IPS-18a (cell line): ENCODE data around the gene ERMAP.
"Not testable (repeated sequence)": the region's sequence is repeated elsewhere in the genome, so short reads cannot be mapped to it uniquely, and the experiment has no call there.

Experiments used
- H3K27ac ChIP-seq: one replicate; pipeline ENCODE4 v1.5.1; 2013; ENCODE audit warnings: low read length
- H3K27me3 ChIP-seq: one replicate; pipeline ENCODE4 v1.6.1; 2013; ENCODE audit warnings: mild to moderate bottlenecking, low read length; ENCODE audit not compliant: control insufficient read depth, insufficient read depth
- H3K36me3 ChIP-seq: one replicate; pipeline ENCODE4 v1.6.1; 2013; ENCODE audit warnings: low read depth, low read length; ENCODE audit not compliant: control insufficient read depth
- H3K4me1 ChIP-seq: one replicate; pipeline ENCODE4 v1.6.1; 2013; ENCODE audit warnings: low read depth, low read length; ENCODE audit not compliant: control insufficient read depth
- H3K4me3 ChIP-seq: one replicate; pipeline ENCODE4 v1.5.1; 2013; ENCODE audit warnings: low read length
- H3K9ac ChIP-seq: one replicate; pipeline ENCODE4 v1.6.1; 2013; ENCODE audit warnings: mild to moderate bottlenecking, low read length, moderate library complexity
- H3K9me3 ChIP-seq: one replicate; pipeline ENCODE4 v1.6.1; 2013; ENCODE audit warnings: low read depth, low read length; ENCODE audit not compliant: control insufficient read depth

Gene ERMAP

GRCh38 chr1:42846257-42847110, 29.6 kb downstream of the ERMAP start, which contains the start of gene ZNF691:
ZNF691 (plus strand) TSS chr1:42846613; CDS start chr1:42849659, 3,046 bp downstream.
- Histone ChIP-seq H3K9me3 (no peaks in the 10 kb centered on the region), H3K27me3 (no peaks in the 10 kb centered on the region), H3K4me3 (peak within 1 kb of the TSS; percentile 68), H3K27ac (no peak within 1 kb of the TSS), H3K36me3 (peaks cover 17% of the 10 kb centered on the region), H3K9ac (peak within 1 kb of the TSS; percentile 77), H3K4me1 (peaks cover 12% of the 10 kb centered on the region)

GRCh38 chr1:42847111-42847595, 30.2 kb downstream of the ERMAP start:
- H3K4me3 ChIP-seq = peak overlapping the region; percentile 68
- peaks cover 12% of the 10 kb centered on the region for H3K4me1 ChIP-seq
- H3K27ac ChIP-seq = no peak overlapping the region
- no peaks in the 10 kb centered on the region for H3K9me3 ChIP-seq
- H3K27me3 ChIP-seq = no peaks in the 10 kb centered on the region
- peaks cover 23% of the 10 kb centered on the region for H3K36me3 ChIP-seq
- H3K9ac ChIP-seq = peak overlapping the region; percentile 77

- Histone ChIP-seq H3K9ac (peak overlapping the region; percentile 77), H3K4me1 (peaks cover 12% of the 10 kb centered on the region), H3K27ac (no peak overlapping the region), H3K36me3 (peaks cover 27% of the 10 kb centered on the region), H3K9me3 (no peaks in the 10 kb centered on the region), H3K4me3 (peak overlapping the region; percentile 68), H3K27me3 (no peaks in the 10 kb centered on the region)
Observed at GRCh38 chr1:42847721-42848460, 31.0 kb downstream of the ERMAP start.

GRCh38 chr1:42848823-42849537, 32.1 kb downstream of the ERMAP start:
- Histone ChIP-seq H3K4me1 (peaks cover 12% of the 10 kb centered on the region), H3K27me3 (no peaks in the 10 kb centered on the region), H3K9ac (no peak overlapping the region), H3K27ac (no peak overlapping the region), H3K36me3 (peaks cover 27% of the 10 kb centered on the region), H3K4me3 (no peak overlapping the region), H3K9me3 (no peaks in the 10 kb centered on the region)

GRCh38 chr1:42849944-42850343, 33.0 kb downstream of the ERMAP start:
- no peak overlapping the region for H3K4me3 ChIP-seq
- no peaks in the 10 kb centered on the region for H3K27me3 ChIP-seq
- H3K9me3 ChIP-seq = no peaks in the 10 kb centered on the region
- no peak overlapping the region for H3K9ac ChIP-seq
- peaks cover 27% of the 10 kb centered on the region for H3K36me3 ChIP-seq
- no peak overlapping the region for H3K27ac ChIP-seq
- H3K4me1 ChIP-seq = peaks cover 12% of the 10 kb centered on the region

- Histone ChIP-seq H3K27ac (no peak overlapping the region), H3K9ac (no peak overlapping the region), H3K27me3 (no peaks in the 10 kb centered on the region), H3K4me3 (no peak overlapping the region), H3K9me3 (no peaks in the 10 kb centered on the region), H3K4me1 (peaks cover 12% of the 10 kb centered on the region), H3K36me3 (peaks cover 27% of the 10 kb centered on the region)
Observed at GRCh38 chr1:42851420-42851819, 34.5 kb downstream of the ERMAP start.

GRCh38 chr1:42851960-42852607, 35.2 kb downstream of the ERMAP start:
- H3K9ac ChIP-seq = no peak overlapping the region
- no peaks in the 10 kb centered on the region for H3K9me3 ChIP-seq

GRCh38 chr1:42852608-42852980, 35.7 kb downstream of the ERMAP start:
- Histone ChIP-seq H3K4me1 (peaks cover 9% of the 10 kb centered on the region), H3K27ac (no peak overlapping the region), H3K9ac (no peak overlapping the region)

More at GRCh38 chr1:42851960-42852607, 35.2 kb downstream of the ERMAP start:
- H3K4me3 ChIP-seq = no peak overlapping the region
- H3K36me3 ChIP-seq = peaks cover 27% of the 10 kb centered on the region
- H3K27me3 ChIP-seq = no peaks in the 10 kb centered on the region
- H3K27ac ChIP-seq = no peak overlapping the region
- H3K4me1 ChIP-seq = peaks cover 12% of the 10 kb centered on the region

GRCh38 chr1:42853116-42853884, 36.4 kb downstream of the ERMAP start:
- no peak overlapping the region for H3K27ac ChIP-seq

More at GRCh38 chr1:42852608-42852980, 35.7 kb downstream of the ERMAP start:
- Histone ChIP-seq H3K36me3 (peaks cover 27% of the 10 kb centered on the region), H3K4me3 (no peak overlapping the region), H3K9me3 (no peaks in the 10 kb centered on the region), H3K27me3 (no peaks in the 10 kb centered on the region)

GRCh38 chr1:42856554-42856953, 39.6 kb downstream of the ERMAP start:
- not testable (repeated sequence) for H3K36me3 ChIP-seq, H3K9me3 ChIP-seq, H3K27ac ChIP-seq, H3K4me3 ChIP-seq, H3K4me1 ChIP-seq, H3K27me3 ChIP-seq, H3K9ac ChIP-seq

More at GRCh38 chr1:42853116-42853884, 36.4 kb downstream of the ERMAP start:
- Histone ChIP-seq H3K27me3 (no peaks in the 10 kb centered on the region), H3K4me1 (peaks cover 2% of the 10 kb centered on the region), H3K9me3 (no peaks in the 10 kb centered on the region), H3K4me3 (no peak overlapping the region), H3K36me3 (peaks cover 27% of the 10 kb centered on the region), H3K9ac (no peak overlapping the region)
